Measurements from ENCODE around the gene FXYD1.
"Not testable (repeated sequence)": the region's sequence is repeated elsewhere in the genome, so short reads cannot be mapped to it uniquely, and the experiment has no call there.

The FXYD1 gene

DNA sequence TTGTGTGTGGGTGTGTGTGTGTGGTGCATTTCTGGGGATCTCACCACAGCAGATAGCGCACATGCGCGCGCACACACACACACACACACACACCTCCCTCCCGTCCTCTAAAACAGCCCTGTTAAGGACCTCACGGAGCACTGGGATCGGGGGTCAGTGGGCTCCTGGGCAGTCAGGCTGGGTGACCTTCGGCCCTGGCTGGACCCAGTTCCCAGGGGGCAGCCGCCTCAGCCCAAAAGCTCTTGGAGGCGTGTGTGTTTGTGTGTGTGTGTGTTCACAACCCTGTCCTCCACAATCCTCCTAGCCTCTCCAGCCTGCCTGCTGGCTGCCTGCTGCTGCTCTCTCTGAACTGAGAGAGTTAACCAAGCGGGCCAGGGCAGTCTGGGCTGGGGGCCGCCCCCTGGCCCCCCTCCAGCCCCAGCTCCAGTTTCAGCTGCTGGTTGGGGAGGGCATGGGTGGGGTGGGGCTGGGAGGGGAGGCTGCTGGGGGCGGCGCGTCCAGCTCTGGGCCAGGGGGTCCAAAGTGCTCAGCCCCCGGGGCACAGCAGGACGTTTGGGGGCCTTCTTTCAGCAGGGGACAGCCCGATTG lies at the start of gene FXYD1:
FXYD1 (plus strand) TSS at position 520 of the 588 bp plus-strand sequence. CDS start 1,256 bp downstream, outside the sequence.
- no peak for DNase-seq

DNA sequence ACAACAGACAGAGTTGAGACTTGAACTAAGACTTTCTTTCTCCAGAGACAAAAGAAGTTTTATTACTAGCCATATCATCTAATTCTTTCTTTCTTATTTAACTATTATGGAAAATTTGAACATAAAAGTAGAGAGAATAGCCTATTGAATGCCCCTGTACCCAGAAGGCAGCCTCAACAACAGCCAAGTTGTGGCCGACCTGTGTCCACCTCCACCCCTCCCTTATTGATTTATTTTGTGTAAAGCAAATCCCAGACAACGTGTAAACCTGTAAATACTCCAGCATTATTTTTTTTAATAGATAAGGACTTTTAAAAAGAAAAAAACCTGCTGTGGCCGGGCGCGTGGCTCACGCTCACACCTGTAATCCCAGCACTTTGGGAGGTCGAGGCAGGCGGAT lies 49.1 kb upstream of the FXYD1 start:
- no peak for DNase-seq

DNA sequence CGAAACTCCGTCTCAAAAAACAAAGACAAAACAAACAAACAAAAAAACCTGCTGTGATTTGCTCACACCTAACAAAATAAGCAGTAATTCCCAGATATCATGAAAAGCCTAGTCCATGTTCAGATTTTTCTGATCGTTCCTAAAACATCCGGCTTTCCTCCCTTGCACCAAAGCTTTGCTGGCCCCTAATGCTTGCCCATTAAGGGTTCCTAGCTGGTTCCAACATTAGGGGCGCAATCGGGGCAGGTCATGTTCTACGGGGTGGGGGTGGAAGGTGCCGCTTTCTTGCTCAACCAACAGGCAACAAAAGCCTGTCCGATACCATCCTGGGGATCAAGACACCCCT lies 48.5 kb upstream of the FXYD1 start:
- no peak for DNase-seq

GRCh38 chr19:35090506-35091214 lies 48.0 kb upstream of the FXYD1 start:
- DNase-seq = peak; percentile 43 to 51

- no peak for DNase-seq
These were observed 45.2 kb upstream of the FXYD1 start for GRCh38 chr19:35093430-35093829.

GRCh38 chr19:35093941-35094647 lies 44.5 kb upstream of the FXYD1 start:
- DNase-seq = no peak

- no peak for DNase-seq
These were observed 44.0 kb upstream of the FXYD1 start for GRCh38 chr19:35094656-35095055.

GRCh38 chr19:35095667-35096368 lies 42.8 kb upstream of the FXYD1 start:
- DNase-seq = no peak

DNA sequence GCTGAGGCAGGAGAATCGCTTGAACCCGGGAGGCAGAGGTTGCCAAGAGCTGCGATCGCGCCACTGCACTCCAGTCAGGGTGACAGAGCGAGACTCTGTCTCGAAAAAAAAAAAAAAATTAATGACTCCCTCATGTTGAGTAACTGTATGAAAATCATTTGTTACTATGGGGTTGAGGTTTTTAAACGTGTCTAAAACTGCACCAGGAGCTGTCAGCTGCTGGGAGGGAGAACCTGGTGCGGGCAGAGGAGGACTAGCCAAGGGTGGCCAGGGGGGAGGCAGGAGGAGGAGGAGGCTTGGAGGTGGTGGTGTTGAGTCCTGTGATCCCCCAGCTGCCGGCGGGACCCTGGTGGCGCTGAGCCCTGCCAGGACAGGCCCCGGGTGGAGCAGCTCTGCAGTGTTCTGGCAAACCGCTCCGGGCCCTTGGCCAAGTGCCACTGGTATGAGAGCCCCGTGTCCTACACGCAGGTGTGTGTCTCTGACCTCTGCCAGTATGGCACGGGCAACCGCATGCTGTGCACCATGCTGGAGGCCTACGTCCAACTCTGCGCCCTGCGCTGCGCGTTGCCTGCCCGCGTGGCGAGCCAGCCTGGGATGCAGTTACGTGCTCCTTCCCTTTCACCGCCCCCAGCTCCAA lies 40.1 kb upstream of the FXYD1 start:
- no peak for DNase-seq

DNA sequence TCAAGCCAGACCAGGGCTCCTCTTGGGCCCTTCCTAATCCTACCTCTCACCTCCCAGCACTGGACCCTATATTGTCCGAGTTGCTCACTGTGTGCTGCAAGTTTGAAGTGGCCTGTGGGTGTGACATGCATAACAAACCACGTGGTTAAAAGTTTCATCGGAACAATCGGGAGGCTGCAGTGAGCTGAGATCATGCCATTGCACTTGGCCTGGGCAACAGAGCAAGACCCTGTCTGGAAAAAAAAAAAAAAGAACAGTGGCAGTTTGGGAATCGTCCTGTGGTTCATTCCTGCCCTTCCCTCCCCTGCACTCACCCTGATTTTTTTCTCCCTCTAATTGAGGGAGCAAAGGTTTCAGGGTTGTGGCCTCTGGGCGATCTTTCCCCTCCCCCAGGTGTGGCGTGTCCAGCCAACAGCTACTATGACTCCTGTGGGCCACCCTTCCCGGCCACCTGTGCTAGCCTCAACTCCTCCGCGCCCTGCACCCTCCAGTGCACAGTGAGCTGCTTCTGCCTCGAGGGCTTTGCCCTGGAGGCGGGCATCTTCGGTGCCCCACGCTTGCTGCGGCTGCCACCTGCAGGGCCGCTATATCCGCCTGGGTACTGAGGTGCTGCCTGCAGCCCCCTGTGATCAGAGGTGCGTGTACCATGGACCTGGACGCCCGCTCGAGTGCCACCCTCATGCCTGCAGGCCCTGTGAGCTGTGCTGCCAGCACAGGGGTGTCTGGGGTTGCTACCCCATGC lies 39.3 kb upstream of the FXYD1 start:
- DNase-seq = no peak

DNA sequence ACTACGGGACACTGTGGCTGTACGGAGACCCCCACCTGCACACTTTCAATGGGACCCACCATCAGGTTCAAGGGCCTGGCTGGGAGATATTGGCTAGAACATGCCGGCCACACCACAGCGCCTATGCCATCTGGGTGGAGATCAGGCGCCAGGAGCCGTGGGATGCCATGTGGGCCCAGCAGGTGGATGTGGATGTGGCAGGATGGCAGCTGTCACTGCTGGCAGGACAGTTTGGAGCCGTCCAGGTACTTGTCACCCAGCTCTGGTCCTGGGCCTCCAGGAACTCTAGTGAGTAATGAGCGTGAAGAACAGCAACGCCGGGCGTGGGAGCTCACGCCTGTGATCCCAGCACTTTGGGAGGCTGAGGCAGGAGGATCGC lies 38.7 kb upstream of the FXYD1 start:
- no peak for DNase-seq

- DNase-seq = no peak
These were observed 37.8 kb upstream of the FXYD1 start for GRCh38 chr19:35100588-35101533.

GRCh38 chr19:35101949-35102348 lies 36.7 kb upstream of the FXYD1 start:
- not testable (repeated sequence) for DNase-seq

DNA sequence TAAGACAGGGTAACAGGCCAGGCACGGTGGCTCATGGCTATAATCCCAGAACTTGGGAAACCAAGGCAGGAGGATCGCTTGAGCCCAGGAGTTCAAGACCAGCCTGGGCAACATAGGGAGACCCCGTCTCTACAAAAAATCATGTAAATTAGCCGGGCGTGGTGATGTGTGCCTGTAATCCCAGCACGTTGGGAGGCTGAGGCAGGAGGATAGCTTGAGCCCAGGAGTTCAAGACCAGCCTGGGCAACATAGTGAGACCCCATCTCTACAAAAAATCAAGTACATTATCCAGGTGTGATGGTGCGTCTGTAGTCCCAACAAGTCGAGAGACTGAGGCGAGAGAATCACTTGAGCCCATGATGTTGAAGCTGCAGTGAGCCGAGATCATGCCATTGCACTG lies 35.0 kb upstream of the FXYD1 start:
- DNase-seq = not testable (repeated sequence)

DNA sequence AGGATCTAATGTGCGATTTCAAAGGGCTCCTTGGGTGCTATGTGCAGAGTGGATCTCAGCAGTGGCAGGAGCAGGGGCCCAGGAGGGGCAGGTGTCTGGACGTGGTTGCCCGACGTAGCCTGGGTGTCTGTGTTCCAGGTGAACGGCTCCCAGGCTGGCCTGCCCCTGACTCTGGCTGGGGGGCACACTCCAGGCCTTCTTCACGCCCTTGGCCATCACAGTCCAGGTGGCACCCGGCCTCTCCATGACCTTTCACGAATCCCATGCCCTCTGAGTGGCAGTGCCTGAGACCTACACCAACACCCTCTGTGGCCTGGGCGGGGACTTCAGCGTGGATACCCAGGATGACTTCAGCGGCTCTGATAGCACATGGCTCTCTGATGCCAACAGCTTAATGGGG lies 34.3 kb upstream of the FXYD1 start:
- no peak for DNase-seq

DNA sequence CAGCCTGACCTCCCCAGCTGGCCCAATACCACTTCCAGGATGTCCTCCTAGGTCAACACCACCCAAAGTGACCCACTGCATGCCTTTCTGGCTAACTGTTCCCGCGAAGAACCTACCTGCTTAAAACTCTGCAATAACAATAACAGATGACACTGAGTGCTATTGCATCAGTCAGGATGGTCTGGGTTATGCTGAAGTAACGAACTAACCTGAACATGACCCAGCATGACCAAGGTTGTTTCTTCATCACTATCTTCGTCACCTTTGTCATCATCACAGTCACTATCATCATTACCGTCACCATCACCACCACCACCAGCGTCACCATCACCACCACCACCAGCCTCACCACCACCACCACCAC lies 33.6 kb upstream of the FXYD1 start:
- no peak for DNase-seq

GRCh38 chr19:35105411-35106290 lies 33.0 kb upstream of the FXYD1 start:
- no peak for DNase-seq

DNA sequence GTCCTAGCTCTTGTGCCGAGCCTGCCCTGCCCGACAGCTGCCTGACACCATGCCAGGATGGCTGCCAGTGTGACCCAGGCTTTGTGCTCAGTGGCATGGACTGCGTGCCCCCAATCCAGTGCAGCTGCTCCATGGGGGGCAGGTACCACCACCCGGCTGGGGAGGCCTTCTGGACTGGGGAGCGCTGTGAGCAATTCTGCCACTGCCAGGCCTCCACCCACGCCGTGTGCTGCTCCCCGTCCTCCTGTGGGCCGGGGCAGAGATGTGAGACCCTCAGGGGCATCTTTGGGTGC lies 32.4 kb upstream of the FXYD1 start:
- peak; percentile 52 to 83 for DNase-seq

GRCh38 chr19:35106898-35107541 lies 31.6 kb upstream of the FXYD1 start:
- no peak for DNase-seq

GRCh38 chr19:35107545-35107944 lies 31.1 kb upstream of the FXYD1 start:
- DNase-seq = peak; percentile 88 to 91
